HG02571 (cell line): ENCODE measurements around the gene HAX1.
"Not testable (repeated sequence)": the region's sequence is repeated elsewhere in the genome, so short reads cannot be mapped to it uniquely, and the experiment has no call there.

Source experiments
- ATAC-seq: cut with Tn5 transposase; IDR thresholded peaks from one replicate; pipeline ENCODE4 v1.9.1; 2021; ENCODE audit warnings: mild to moderate bottlenecking, moderate library complexity; ENCODE audit not compliant: unreplicated experiment

Gene HAX1

GRCh38 chr1:154276797-154277196 lies 4.4 kb downstream of the HAX1 start:
- ATAC-seq = no peak

- ATAC-seq = not testable (repeated sequence)
Measured at GRCh38 chr1:154287591-154287990, 15.2 kb downstream of the HAX1 start.

GRCh38 chr1:154288661-154289060 lies 16.2 kb downstream of the HAX1 start:
- ATAC-seq = no peak

GRCh38 chr1:154290921-154291320 lies 18.5 kb downstream of the HAX1 start:
- ATAC-seq = no peak

- no peak for ATAC-seq
Measured at GRCh38 chr1:154295408-154296235, 23.2 kb downstream of the HAX1 start.

- no peak for ATAC-seq
Measured at GRCh38 chr1:154301582-154301981, 29.2 kb downstream of the HAX1 start.

- peak; percentile 48 for ATAC-seq
Measured at GRCh38 chr1:154304664-154305337, 32.4 kb downstream of the HAX1 start.

GRCh38 chr1:154306151-154306550 lies 33.7 kb downstream of the HAX1 start:
- no peak for ATAC-seq

- ATAC-seq = not testable (repeated sequence)
Measured at GRCh38 chr1:154307670-154308270, 35.3 kb downstream of the HAX1 start.

- not testable (repeated sequence) for ATAC-seq
Measured at GRCh38 chr1:154309136-154309535, 36.7 kb downstream of the HAX1 start.

GRCh38 chr1:154312229-154313065 lies 40.0 kb downstream of the HAX1 start:
- not testable (repeated sequence) for ATAC-seq

- ATAC-seq = no peak
Measured at GRCh38 chr1:154313066-154313356, 40.6 kb downstream of the HAX1 start.

- not testable (repeated sequence) for ATAC-seq
Measured at GRCh38 chr1:154314226-154314625, 41.8 kb downstream of the HAX1 start.

GRCh38 chr1:154316704-154317103 lies 44.3 kb downstream of the HAX1 start:
- ATAC-seq = no peak

GRCh38 chr1:154318386-154318785 lies 46.0 kb downstream of the HAX1 start:
- no peak for ATAC-seq

GRCh38 chr1:154320882-154321608 lies 48.6 kb downstream of the HAX1 start, which contains the start of gene AQP10:
Gene AQP10, plus strand, starts transcription at chr1:154321093. Its CDS starts 63 bp downstream, at chr1:154321156.
- ATAC-seq = no peak

GRCh38 chr1:154321609-154321934 lies 49.1 kb downstream of the HAX1 start:
- ATAC-seq = not testable (repeated sequence)

- ATAC-seq = no peak
Measured at GRCh38 chr1:154323493-154323892, 51.1 kb downstream of the HAX1 start.

GRCh38 chr1:154324241-154324640 lies 51.8 kb downstream of the HAX1 start:
- ATAC-seq = no peak
